Gastroesophageal sphincter (tissue), 4 donors: ENCODE data around the gene FNIP2. TPM values are rescaled to one million over a fixed set of nuclear protein-coding genes. Genes with fewer than 3 reads are reported as not detected.
"Not testable (repeated sequence)": the region's sequence is repeated elsewhere in the genome, so short reads cannot be mapped to it uniquely, and the experiment has no call there.

ENCODE experiments used
- ATAC-seq: fragments of 150-250 bp; one replicate; pipeline ENCODE4 v1.9.1; 2016; ENCODE audit warnings: mild to moderate bottlenecking, moderate library complexity
- H3K27ac ChIP-seq, 4 donors: fragments of 200-600 bp; sonication (generic) in 3 of 4; 1 replicate in 3 of 4; 2 replicates in 1 of 4; pipeline ENCODE4 v1.5.1; 2016 to 2019
- H3K27me3 ChIP-seq: fragments of 200-600 bp; sonication (generic); one replicate; pipeline ENCODE4 v1.5.1; 2019
- H3K36me3 ChIP-seq, 2 donors: fragments of 200-600 bp; sonication (generic); one replicate each; pipeline ENCODE4 v1.5.1; 2019; ENCODE audit warnings: control low read depth in 1 of 2
- H3K4me1 ChIP-seq, 3 donors: fragments of 200-600 bp; sonication (generic); 1 replicate in 2 of 3; 2 replicates in 1 of 3; pipeline ENCODE4 v1.5.1; 2016 to 2019; ENCODE audit warnings: control low read depth in 2 of 3
- H3K4me3 ChIP-seq, 2 donors: fragments of 200-600 bp; sonication (generic); one replicate each; pipeline ENCODE4 v1.5.1; 2019; ENCODE audit warnings: mild to moderate bottlenecking in 1 of 2, moderate library complexity in 1 of 2
- H3K9me3 ChIP-seq, 3 donors: fragments of 200-600 bp; sonication (generic); one replicate each; pipeline ENCODE4 v1.5.1; 2017 to 2019; ENCODE audit warnings: control low read depth in 2 of 3
- EP300 ChIP-seq: sonication (generic); formaldehyde crosslinking; IDR thresholded peaks from one replicate; pipeline ENCODE4 v1.6.1; 2017; ENCODE audit warnings: antibody characterized with exemption, mild to moderate bottlenecking
- POLR2A ChIP-seq, 2 donors: fragments of 450-650 bp; IDR thresholded peaks; one replicate each; pipeline ENCODE4 v1.6.1; 2017; ENCODE audit warnings: antibody characterized with exemption in 2 of 2, mild to moderate bottlenecking in 2 of 2, moderate library complexity in 1 of 2
- POLR2AphosphoS5 ChIP-seq: sonication (generic); formaldehyde crosslinking; IDR thresholded peaks from one replicate; pipeline ENCODE4 v1.6.1; 2017; ENCODE audit warnings: antibody characterized with exemption
- WGBS, 2 donors: methylation state at CpG; one replicate each; pipeline ENCODE4 v1.1.5; 2018; ENCODE audit warnings: low coverage in 1 of 2; 5-methylcytosine and 5-hydroxymethylcytosine counted together
- total RNA-seq, 4 donors: library from RNA; depleted of rRNA; stranded (reverse); fragments of >200 nt; gene quantifications; one replicate each; pipeline ENCODE4 v1.1.0, GENCODE V29; 2016
- TF ChIP-seq, protein P1 (sequence below), 4 experiments: fragments of 200-600 bp in 2 of 4; fragments of 450-650 bp in 2 of 4; sonication (generic) in 1 of 4; IDR thresholded peaks; one replicate each; pipeline ENCODE4 v1.5.1; 2017 to 2019; ENCODE audit warnings: antibody characterized with exemption in 4 of 4, mild to moderate bottlenecking in 2 of 4, moderate library complexity in 2 of 4

Gene FNIP2
- total RNA-seq, 4 donors from 2014 or later, result 53.0 to 135 (median 70.5) TPM

DNA sequence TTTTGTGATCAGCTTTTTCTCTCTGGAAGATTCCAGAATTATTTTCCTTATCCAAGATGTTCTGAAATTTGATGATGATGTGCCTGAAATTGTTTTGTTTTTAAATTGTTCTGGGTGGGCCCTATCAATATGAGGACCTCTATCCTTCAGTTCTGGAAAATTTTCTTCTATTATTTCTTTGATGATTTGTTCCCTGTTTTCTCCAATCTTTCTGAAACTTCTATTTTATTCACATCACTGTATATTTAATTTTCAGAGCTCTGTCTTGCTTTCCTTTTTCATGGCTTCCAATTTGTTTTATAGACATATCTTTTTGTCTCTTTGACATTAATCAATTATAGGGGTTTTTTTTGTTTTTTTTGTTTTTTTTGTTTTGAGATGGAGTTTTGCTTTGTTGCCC, 12.2 kb upstream of the FNIP2 start:
- Histone ChIP-seq H3K4me1 (no peaks in the 10 kb centered on the region), H3K4me3 (no peak overlapping the region), H3K9me3 (peaks cover 0 to 5% (median 0%) of the 10 kb centered on the region in 3 donors), H3K27ac (no peak overlapping the region), H3K36me3 (no peaks in the 10 kb centered on the region), H3K27me3 (no peaks in the 10 kb centered on the region)
- no peak for TF ChIP-seq POLR2A (IDR thresholded peaks at IDR 0.05)
- no peak for TF ChIP-seq POLR2AphosphoS5
- TF ChIP-seq, protein P1, sequence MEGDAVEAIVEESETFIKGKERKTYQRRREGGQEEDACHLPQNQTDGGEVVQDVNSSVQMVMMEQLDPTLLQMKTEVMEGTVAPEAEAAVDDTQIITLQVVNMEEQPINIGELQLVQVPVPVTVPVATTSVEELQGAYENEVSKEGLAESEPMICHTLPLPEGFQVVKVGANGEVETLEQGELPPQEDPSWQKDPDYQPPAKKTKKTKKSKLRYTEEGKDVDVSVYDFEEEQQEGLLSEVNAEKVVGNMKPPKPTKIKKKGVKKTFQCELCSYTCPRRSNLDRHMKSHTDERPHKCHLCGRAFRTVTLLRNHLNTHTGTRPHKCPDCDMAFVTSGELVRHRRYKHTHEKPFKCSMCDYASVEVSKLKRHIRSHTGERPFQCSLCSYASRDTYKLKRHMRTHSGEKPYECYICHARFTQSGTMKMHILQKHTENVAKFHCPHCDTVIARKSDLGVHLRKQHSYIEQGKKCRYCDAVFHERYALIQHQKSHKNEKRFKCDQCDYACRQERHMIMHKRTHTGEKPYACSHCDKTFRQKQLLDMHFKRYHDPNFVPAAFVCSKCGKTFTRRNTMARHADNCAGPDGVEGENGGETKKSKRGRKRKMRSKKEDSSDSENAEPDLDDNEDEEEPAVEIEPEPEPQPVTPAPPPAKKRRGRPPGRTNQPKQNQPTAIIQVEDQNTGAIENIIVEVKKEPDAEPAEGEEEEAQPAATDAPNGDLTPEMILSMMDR (IDR thresholded peaks at IDR 0.05), result no peak
- no peak for TF ChIP-seq EP300
- no peak for ATAC-seq

DNA sequence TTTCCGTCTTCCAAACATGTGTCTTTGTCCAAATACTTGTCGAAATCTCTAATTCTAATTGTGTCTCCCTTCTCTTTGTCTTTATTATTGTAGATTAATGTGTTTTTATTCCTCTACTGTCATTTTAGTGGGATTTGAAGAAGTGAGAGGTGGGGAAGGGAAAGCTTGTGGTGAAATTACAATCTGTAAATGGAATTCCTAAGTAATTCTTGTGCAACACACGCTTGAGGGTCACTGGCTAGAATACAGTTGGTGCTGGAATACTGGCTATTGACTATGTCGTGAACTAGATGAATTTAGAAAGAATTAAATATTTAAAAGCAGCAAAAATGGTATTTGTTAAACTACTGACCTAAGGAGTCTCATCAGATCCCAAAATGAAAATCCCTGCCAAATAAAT, 10.7 kb upstream of the FNIP2 start:
- no peak overlapping the region for H3K27ac ChIP-seq
- no peaks in the 10 kb centered on the region for H3K27me3 ChIP-seq
- H3K4me3 ChIP-seq, result no peak overlapping the region
- TF ChIP-seq POLR2AphosphoS5 (no peak), EP300 (no peak), POLR2A (IDR thresholded peaks at IDR 0.05) (no peak)
- TF ChIP-seq, protein P1 (IDR thresholded peaks at IDR 0.05), result no peak
- whole genome bisulfite sequencing, 2 donors, result 68 to 81% methylated on average over 4 of the region's 4 CpGs
- no peaks in the 10 kb centered on the region for H3K4me1 ChIP-seq
- no peaks in the 10 kb centered on the region for H3K36me3 ChIP-seq
- no peak for ATAC-seq
- H3K9me3 ChIP-seq, result peaks cover 0 to 5% (median 0%) of the 10 kb centered on the region in 3 donors

DNA sequence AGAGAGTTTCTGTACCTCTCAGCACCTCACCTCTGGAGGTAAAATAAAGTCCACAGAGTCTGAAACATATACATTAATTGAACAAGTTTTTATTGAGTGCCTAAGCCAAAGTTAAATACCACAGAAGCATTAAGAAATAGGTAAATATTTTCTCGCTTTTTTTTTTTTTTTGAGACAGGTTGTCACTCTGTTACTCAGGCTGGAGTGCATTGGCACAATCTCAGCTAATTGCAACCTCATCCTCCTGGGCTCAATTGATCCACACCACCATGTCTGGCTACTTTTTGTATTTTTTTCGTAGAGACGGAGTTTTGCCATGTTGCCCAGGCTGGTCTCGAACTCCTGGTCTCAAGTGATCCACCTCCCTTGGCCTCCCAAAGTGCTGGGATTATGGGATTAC, 10.1 kb upstream of the FNIP2 start:
- ATAC-seq, result no peak
- TF ChIP-seq POLR2A (IDR thresholded peaks at IDR 0.05) (no peak), EP300 (no peak), POLR2AphosphoS5 (no peak)
- TF ChIP-seq, protein P1 (IDR thresholded peaks at IDR 0.05), result no peak
- 83 to 91% methylated on average over 3 to 4 of the region's 4 CpGs for WGBS, 2 donors

DNA sequence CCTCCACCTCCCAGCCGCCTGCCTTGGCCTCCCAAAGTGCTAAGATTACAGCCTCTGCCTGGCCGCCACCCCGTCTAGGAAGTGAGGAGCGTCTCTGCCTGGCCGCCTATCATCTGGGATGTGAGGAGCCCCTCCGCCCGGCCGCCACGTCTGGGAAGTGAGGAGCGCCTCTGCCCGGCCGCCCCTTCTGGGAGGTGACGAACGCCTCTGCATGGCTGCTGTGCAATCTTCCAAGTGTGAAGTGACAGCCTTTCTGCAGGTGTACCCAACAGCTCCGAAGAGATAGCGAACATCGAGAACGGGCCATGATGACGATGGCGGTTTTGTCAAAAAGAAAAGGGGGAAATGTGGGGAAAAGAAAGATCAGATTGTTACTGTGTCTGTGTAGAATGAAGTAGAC, 9.3 kb upstream of the FNIP2 start:
- H3K9me3 ChIP-seq, ATAC-seq, H3K27ac ChIP-seq, H3K27me3 ChIP-seq, H3K4me1 ChIP-seq, H3K36me3 ChIP-seq, H3K4me3 ChIP-seq: not testable (repeated sequence)
- WGBS, 2 donors, result 80 to 88% methylated on average over 1 to 5 of the region's 20 CpGs

More for the DNA sequence above, 10.1 kb upstream of the FNIP2 start:
- Histone ChIP-seq H3K27ac (no peak overlapping the region), H3K27me3 (no peaks in the 10 kb centered on the region), H3K9me3 (peaks cover 0 to 5% (median 0%) of the 10 kb centered on the region in 3 donors), H3K4me3 (no peak overlapping the region), H3K36me3 (no peaks in the 10 kb centered on the region), H3K4me1 (no peaks in the 10 kb centered on the region)

DNA sequence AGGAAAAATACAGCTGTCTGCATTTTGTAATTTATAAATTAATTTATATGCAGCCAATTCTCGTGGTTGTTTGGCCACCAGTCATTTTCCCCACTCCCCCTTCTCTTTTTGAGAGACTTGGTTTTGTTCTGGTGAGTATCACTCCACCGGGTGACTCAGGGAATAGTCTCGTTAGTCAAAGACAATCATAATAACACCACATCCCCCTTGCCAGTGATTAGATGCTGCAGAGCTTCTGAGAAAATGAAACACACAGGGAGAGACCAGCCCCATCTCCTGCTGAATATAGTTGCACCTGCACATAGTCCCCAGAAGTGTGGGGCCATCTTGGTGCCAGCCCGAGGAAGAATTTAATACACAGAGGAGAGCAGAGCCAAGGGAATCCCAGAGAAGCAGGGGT, 8.0 kb upstream of the FNIP2 start:
- no peaks in the 10 kb centered on the region for H3K4me1 ChIP-seq
- H3K27me3 ChIP-seq, result no peaks in the 10 kb centered on the region
- WGBS, 2 donors, result 78 to 85% methylated on average over 3 of the region's 4 CpGs
- TF ChIP-seq POLR2A (IDR thresholded peaks at IDR 0.05), result no peak
- TF ChIP-seq POLR2AphosphoS5, result no peak
- no peak for TF ChIP-seq EP300
- TF ChIP-seq, protein P1 (IDR thresholded peaks at IDR 0.05), result no peak
- H3K4me3 ChIP-seq, result no peak overlapping the region
- ATAC-seq, result no peak
- H3K9me3 ChIP-seq, result peaks cover 0 to 5% (median 0%) of the 10 kb centered on the region in 3 donors
- no peaks in the 10 kb centered on the region for H3K36me3 ChIP-seq
- H3K27ac ChIP-seq, result no peak overlapping the region

DNA sequence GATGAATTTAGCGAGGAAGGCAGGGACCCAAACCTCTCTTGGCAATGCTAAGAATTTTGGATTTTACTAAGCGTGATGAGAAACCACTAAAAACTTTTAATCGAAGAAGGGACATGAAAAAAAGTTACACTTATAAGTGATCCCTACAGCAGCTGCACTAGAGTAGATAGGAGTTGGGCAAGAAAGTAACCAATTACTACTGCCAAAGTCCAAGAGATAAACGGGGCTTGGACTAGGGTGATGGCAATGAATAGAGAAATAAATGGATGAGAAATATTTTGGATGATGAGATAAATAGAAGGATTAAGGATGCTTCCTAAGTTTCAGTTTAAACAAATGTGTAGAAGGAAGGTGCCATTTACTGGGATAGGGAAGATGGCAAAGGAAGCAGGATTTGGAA, 6.3 kb upstream of the FNIP2 start:
- no peak for ATAC-seq
- Histone ChIP-seq H3K4me3 (no peak overlapping the region), H3K27me3 (no peaks in the 10 kb centered on the region), H3K36me3 (no peaks in the 10 kb centered on the region), H3K9me3 (no peaks in the 10 kb centered on the region), H3K27ac (no peak overlapping the region), H3K4me1 (peaks cover 0 to 12% (median under 1%) of the 10 kb centered on the region in 3 donors)
- WGBS, 2 donors, result 68 to 78% methylated on average over 4 of the region's 4 CpGs
- TF ChIP-seq, protein P1 (IDR thresholded peaks at IDR 0.05), result no peak
- TF ChIP-seq EP300 (no peak), POLR2AphosphoS5 (no peak), POLR2A (IDR thresholded peaks at IDR 0.05) (no peak)
